GM18508 (cell line): ENCODE data around the gene CCDC148.
"Not testable (repeated sequence)": the region's sequence is repeated elsewhere in the genome, so short reads cannot be mapped to it uniquely, and the experiment has no call there.

Source experiments
- ATAC-seq: cut with Tn5 transposase; IDR thresholded peaks from one replicate; pipeline ENCODE4 v1.9.1; 2021; ENCODE audit warnings: moderate number of reproducible peaks; ENCODE audit not compliant: insufficient read depth, unreplicated experiment

Gene CCDC148

DNA sequence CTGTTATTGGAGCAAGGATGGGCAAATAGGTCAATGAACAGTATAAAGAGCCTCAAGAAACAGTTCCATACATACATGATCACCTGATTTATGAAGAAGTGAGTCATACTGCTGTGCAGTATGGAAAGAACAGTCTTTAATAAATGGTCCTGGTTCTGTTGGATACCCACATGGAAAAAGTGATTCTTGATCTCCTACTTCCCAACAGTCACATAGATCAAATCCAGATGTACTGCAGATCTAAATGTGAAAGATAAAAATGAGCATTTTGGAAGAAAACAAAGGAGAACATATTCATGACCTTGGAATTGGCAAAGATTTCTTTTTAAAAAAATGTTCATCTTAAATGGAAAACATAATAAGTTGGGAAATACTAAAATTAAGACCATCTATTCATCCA lies 75.8 kb downstream of the CCDC148 start:
- ATAC-seq, result no peak

DNA sequence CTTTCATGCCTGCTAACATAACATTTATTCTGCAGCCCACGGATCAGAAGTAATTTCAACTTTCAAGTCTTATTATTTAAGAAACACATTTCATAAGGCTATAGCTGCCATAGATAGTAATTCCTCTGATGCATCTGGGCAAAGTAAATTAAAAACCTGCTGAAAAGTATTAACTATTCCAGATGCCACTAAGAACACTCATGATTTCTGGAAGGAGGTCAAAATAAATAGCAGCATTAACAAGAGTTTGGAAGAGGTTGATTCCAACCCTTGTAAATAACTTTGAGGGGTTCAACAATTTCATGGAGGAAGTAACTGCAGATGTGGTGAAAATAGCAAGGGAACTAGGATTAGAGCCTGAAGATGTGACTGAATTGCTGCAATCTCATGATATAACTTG lies 77.6 kb downstream of the CCDC148 start:
- ATAC-seq, result no peak

DNA sequence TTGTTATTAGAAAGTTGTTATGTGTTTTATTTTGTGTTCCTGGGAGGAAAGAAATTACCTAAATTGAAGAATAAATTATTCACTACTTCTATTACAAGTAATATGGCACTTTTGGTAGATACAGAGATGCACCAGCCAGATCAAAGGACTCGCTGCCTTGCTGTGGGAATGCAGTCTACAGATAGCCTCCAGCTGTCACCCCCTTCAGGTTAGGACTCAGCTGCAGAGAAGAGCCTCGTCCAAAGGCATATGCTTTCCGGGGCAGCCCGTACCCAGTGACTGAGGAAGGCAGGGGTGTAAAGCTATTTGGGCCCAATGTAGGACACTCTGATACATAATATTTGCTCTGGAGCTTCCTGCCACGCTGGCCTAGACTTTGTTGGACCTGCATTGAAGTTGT lies 90.2 kb downstream of the CCDC148 start:
- no peak for ATAC-seq

DNA sequence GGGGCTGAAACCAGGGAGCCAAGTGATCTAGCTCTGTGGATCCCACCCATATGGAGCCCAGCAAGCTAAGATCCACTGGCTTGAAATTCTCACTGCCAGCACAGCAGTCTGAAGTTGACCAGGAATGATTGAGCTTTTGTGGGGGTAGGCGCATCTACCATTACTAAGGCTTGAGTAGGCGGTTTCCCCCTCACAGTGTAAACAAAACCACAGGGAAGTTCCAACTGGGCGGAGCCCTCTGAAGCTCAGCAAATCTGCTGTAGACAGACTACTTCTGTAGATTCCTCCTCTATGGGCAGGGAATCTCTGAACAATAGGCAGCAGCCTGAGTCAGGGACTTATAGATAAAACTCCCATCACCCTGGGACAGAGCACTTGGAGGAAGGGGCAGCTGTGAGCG lies 96.7 kb downstream of the CCDC148 start:
- ATAC-seq, result no peak

DNA sequence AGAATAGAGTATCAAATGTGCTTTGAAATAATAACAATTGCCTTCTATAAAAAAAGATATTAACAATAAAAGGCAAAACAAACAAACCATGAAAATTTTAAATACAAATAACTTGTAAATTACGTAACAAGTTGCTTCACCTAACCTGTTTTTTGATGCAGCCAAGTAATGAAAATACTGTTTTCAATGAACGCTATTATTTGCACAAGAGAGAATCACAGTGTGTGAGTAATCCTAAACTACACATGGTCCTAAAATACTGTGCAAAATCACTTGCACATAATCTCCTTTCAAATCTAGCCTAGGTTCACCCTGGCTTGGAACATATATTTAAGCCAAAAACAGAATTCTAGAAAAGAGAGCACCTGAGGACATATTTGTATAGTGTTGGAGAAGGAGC lies 98.9 kb downstream of the CCDC148 start:
- no peak for ATAC-seq

DNA sequence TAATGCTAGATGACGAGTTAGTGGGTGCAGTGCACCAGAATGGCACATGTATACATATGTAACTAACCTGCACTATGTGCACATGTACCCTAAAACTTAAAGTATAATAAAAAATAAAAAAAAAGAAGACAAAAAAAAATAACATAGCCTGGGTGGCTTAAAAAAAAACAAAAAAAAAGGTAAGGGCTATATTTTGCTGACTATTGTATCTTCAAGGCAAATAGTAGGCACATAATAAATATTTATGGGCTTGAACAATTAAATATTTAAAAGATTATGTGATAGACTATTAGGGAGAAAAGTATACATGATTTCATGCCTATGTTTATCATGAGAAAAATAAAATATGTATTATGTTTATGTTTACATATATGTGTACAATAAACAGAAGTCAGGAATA lies 99.4 kb downstream of the CCDC148 start:
- no peak for ATAC-seq

DNA sequence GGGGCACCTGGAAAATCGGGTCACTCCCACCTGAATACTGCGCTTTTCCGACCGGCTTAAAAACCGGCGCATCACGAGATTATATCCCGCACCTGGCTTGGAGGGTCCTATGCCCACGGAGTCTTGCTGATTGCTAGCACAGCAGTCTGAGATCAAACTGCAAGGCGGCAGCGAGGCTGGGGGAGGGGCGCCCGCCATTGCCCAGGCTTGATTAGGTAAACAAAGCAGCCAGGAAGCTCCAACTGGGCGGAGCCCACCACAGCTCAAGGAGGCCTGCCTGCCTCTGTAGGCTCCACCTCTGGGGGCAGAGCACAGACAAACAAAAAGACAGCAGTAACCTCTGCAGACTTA lies 105.1 kb downstream of the CCDC148 start:
- not testable (repeated sequence) for ATAC-seq

DNA sequence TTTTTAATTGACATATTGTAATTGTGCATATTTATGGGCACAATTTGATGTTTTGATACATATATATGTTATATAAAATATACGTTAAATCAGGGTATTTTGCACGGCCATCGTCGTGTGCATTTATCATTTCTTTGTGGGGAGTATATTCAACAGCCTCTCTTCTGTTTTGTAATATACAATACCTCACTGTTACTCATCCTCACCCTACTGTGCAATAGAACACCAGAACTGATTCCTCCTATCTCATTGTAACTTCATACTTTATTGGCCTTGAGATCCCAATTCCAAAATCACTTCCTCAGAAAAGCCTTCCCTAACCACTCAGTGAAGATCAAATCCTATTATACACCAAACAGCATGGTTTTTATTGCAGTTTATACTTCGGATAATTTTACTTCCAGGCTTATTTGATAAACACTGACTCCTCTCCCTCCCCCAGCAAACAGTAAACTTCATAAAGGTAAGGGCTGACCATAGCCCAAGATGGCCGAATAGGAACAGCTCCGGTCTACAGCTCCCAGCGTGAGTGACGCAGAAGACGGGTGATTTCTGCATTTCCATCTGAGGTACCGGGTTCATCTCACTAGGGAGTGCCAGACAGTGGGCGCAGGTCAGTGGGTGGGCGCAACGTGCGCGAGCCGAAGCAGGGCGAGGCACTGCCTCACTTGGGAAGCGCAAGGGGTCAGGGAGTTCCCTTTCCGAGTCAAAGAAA lies 105.6 kb downstream of the CCDC148 start:
- not testable (repeated sequence) for ATAC-seq

DNA sequence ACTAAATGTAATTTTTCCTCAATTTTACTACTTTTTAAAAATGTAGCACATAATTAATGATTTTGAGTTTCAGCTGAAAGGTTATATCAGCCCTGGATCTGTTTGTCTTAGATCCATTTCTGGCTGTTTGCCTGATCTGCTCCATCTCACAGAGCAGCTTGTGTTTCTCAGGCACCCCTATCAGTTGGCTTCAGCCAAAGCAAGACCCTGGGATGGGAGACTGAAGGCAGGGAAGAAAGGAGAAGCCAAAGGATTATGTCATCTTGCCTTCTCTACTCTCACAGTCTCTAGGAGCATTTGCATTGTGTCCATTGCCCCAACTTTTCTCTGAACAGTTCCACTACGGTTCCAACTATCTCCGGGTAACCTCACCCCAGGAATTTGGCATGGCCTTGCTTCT lies 110.5 kb downstream of the CCDC148 start:
- ATAC-seq, result no peak

DNA sequence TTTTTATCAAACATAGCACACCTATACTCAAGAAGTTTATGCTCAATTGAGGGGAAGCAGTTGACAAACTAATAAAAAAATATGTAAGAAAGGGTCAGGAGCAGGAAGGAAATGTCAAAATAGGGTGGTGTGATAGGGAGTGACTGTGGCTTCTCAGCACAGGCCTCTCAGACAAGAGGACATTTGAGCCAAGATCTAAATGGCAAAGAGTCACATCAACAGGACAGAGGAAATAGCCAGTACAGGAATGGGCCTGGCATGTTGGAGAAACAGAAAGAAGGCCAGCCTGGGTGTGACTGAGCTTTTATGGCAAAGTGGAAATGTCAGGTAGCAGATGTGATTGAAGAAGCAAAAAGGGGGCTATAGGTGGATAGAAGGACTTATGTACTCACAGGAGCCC lies 117.0 kb downstream of the CCDC148 start:
- no peak for ATAC-seq

DNA sequence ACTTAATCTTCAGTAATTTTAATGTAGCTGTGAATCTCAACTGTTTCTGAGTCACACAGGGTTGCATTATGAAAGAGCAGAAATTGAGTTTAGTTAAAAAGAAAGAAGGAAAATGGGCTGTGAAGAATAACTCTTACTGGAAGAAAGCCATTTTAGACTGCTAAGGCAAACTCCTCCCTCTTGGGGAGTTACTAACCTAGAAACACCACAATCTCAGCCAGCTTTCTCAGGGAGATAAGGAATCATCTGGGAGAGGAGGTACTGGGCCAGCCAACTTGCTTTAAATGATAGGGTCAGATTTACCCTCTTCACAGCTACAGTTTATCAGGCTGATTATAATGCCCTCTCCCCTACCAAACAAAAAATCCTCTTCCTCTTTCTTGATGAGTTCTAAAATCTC lies 119.5 kb downstream of the CCDC148 start:
- ATAC-seq, result no peak

DNA sequence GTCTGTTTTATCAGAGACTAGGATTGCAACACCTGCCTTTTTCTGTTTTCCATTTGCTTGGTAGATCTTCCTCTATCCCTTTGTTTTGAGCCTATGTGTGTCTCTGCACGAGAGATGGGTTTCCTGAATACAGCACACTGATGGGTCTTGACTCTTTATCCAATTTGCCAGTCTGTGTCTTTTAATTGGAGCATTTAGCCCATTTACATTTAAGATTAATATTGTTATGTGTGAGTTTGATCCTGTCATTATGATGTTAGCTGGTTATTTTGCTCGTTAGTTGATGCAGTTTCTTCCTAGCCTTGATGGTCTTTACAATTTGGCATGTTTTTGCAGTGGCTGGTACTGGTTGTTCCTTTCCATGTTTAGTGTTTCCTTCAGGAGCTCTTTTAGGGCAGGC lies 124.8 kb downstream of the CCDC148 start:
- ATAC-seq, result not testable (repeated sequence)

DNA sequence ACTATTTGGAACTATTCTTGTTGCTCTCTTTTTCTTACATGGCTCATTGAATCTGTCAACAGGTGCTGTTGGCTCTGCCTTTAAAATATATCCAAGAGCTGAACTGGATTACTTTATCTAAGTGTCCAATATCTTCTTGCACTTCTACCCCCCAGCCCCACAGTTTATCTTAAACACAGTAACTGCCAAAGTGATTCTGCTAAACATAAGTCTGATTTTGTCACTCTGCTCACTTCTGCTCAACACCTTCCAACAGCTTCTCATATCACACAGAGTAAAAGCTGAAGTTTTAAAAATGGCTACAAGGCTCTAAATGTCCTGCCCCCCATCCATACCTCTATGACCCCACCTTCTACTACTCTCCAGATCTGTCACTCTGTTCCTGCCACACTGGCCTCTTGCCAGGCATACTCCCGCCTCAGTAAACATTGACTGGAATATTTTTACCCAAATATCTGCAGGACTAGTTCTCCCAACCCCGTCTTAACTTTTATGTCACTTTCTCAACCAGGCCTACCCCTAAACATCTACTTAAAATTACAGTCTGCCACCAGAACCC lies 130.7 kb downstream of the CCDC148 start:
- no peak for ATAC-seq

DNA sequence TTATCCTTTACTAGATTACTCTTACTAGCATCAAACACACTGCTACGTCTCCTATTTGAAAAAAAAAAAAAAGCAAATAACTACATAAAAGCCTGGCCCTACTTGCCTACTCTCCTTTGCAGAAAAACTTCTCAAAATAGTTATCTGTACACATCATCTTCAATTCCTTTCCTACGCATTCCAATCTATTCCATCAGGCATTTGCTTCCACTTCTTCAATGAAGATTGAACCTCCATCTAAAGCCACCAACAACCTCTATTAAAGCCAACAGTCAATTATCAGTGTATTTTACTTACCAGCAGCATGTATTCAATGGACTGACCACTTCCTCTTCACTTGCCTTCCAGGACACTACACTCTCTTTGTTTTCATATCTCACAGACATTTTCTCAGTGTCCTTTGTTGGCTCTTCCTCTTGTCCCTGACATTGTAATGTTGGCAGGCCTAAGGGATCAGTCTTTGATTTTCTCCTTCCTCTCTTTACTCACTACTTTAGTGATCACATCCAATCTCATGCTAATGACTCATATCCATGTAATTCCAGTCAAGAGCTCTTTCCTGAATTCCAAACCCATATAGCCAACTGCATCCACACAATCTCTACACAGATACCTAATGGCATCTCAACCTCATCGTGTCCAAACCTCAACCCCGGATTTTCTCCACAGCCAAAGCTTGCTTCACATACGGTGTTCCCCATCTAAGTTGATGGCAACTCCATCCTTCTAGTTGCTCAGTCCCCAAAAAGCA lies 131.3 kb downstream of the CCDC148 start:
- ATAC-seq, result no peak

DNA sequence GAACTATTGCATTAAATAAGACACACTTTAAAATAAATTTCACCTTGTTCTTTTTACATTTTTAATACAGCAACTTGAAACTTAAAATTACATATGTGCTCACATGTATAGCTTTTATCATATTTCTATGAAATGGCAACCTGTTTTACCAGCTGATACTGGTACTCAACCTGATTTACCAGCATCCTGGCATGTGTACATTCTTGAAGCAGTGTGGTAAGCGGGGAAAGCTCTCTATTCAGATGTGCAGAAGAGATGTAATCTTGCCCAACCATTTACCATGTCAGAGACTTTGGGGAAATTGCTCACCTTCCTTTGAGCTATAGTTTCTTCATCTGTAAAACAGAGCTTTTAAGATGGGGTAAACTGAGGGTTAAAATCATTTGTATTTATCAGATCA lies 133.2 kb downstream of the CCDC148 start:
- ATAC-seq, result no peak

DNA sequence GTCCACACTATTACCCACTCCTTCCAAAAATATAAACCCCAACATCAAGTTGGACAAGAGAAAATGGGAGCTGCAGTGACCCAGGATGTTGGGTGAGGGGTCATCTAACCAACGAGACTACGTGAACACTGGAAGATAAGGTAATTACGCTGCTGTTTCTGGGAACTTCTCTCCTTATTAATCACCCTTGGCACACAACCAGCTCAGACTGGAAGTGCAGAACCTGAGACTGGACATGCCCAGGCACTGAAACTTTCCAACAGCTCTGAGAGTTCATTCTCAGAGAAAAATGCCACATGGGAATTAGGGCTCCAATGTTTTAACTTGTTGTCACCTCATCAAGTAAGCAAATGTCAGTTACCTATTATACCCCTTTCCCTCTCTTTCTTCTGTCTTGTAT lies 135.3 kb downstream of the CCDC148 start:
- no peak for ATAC-seq

DNA sequence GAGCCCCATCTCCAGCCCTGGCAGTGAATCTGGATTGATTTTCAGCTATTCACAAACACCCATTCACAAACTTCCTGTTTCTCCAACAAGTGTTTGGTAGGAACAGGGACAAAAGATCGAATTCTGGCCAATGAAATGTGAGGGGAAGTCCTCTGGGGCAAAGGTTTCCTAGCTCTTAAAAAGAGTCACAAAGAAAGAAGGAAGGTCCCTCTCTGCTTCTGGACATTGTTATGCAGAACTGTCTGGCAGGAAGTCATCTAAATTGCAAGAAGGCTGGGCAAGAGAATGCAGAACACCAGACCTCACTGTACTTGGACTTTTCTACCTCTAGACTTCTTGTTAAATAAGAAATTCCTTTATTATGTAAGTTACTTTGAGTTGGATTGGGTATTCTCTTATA lies 137.3 kb downstream of the CCDC148 start:
- ATAC-seq, result no peak

DNA sequence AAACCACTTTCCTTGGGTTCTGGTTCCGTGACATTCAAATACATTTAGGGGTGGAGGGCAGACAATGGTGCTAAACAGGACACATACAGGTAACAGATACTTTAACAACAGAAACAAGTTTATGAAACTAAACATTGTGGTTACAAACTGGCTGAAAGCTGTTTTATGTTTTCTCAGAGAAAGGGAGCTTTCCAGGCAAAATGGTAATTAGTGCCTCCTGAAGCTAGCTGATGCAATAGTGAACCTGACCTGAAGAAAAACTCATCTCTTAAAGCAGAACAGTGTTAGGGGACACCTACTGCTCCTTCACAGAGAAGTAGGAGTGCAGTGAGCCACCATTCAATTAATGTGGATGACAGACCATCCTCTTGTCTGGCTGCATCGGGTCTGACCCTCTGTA lies 138.9 kb downstream of the CCDC148 start:
- no peak for ATAC-seq

DNA sequence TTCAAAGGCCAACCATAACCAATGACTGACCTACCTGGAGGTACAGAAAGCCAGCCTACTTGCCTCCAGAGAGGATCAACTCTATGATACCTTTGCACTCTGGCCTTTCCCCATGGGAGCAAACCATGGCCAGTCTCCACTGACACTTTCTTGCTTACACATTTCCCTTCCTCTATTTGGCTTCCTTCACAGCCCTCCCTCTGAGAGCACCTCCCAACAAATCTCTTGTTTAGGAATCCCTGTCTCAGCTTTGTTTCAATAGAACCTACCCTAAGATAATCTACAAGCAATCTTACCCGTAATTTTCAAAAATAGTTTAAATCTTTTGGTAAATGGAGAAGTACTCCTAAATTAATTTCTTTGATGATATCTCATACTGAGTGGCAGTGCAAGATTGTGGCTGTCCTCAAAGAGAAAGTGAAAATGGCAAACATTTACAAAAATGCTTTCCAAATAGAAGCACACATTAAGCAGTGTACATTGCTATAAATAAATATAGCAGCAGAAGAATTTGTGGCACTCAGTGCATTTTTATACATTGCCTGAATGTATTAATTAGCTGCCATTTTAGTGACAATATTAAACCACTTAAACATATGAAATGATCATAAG lies 140.6 kb downstream of the CCDC148 start:
- no peak for ATAC-seq

DNA sequence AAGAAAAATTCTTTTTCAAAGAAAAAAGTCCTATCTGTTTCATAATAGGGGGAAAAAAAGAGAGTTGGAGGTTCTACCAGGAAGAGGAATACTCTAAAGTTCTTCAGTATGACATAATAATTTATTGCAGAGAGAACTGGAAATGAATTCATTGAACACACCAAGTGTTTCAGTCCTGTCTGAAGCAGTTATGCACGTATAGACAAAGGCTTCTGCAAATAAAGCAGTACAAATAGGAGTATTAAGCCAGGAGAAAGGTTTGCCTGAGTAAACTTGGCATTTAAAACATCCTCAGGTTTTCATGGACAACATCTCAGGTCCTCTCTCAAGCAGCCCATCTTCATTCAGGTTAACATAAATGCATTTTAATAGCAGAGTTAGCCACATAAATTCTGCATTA lies 141.6 kb downstream of the CCDC148 start:
- ATAC-seq, result no peak

DNA sequence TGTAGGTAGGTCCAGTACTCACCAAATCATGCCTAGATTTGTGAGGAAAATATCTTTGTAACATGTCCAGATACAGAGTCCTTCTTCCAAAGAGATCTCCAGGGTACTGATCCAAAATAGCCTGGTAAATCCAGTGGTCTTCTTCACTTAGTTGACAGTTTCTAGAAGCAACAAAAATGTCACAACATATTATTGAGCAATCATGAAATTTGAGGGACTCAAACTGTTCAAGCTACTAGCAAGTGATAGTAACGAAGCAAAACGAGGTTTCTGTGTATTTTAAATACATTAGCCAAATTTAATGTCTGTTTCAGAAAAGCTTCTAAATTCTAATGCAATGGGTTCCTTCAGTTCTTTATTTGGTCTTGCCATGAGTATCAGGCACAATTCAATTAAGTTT lies 142.8 kb downstream of the CCDC148 start:
- ATAC-seq, result no peak
